ENCODE measurements around the gene UGT1A7.

DNA sequence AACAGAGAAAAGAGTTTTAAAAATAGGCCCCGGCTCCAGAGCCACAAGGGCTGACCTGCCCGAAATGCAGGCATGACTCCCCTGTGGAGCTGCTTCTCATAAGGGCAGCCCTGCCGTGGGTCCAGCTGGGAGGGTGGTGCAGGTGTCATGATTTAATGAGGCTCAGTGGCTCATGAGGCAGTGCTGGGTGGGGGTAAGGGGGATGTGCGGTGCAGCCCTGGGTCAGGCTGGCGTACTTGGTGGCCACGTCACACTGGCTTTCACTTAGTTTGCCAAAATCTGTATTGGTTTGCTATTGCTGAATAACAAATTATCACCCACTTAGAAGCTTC, 139.0 kb downstream of the UGT1A7 start:
- TF ChIP-seq, protein P1, sequence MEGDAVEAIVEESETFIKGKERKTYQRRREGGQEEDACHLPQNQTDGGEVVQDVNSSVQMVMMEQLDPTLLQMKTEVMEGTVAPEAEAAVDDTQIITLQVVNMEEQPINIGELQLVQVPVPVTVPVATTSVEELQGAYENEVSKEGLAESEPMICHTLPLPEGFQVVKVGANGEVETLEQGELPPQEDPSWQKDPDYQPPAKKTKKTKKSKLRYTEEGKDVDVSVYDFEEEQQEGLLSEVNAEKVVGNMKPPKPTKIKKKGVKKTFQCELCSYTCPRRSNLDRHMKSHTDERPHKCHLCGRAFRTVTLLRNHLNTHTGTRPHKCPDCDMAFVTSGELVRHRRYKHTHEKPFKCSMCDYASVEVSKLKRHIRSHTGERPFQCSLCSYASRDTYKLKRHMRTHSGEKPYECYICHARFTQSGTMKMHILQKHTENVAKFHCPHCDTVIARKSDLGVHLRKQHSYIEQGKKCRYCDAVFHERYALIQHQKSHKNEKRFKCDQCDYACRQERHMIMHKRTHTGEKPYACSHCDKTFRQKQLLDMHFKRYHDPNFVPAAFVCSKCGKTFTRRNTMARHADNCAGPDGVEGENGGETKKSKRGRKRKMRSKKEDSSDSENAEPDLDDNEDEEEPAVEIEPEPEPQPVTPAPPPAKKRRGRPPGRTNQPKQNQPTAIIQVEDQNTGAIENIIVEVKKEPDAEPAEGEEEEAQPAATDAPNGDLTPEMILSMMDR (IDR thresholded peaks at IDR 0.05), result no peak
- no peak for TF ChIP-seq POLR2A (IDR thresholded peaks at IDR 0.05)

Data from testis (tissue), 2 donors.